Esophagus muscularis mucosa (tissue), 4 donors: ENCODE results near the gene CCNL2. TPM values are rescaled to one million over a fixed set of nuclear protein-coding genes. Genes with fewer than 3 reads are reported as not detected.
A peak's percentile ranks its signal among the peaks of the same experiment; 100 is the strongest.

Experiments
- DNase-seq: peaks from one replicate; pipeline ENCODE4 v3.0.0-alpha.2; 2017; ENCODE audit errors: extremely low spot score
- H3K27ac ChIP-seq, 4 donors: fragments of 200-600 bp; sonication (generic); replicated peaks in 1 of 4; 1 replicate in 3 of 4; 2 replicates in 1 of 4; pipeline ENCODE4 v1.5.1; 2016 to 2019; ENCODE audit warnings: mild to moderate bottlenecking in 1 of 4
- H3K27me3 ChIP-seq, 4 donors: fragments of 200-600 bp; sonication (generic); one replicate each; pipeline versions ENCODE4 v1.5.1 to v1.6.0; 2016 to 2019
- H3K36me3 ChIP-seq, 4 donors: fragments of 200-600 bp; sonication (generic); one replicate each; pipeline ENCODE4 v1.5.1; 2016 to 2019
- H3K4me1 ChIP-seq, 4 donors: fragments of 200-600 bp; sonication (generic); one replicate each; pipeline ENCODE4 v1.5.1; 2016 to 2019
- H3K4me3 ChIP-seq, 4 donors: fragments of 200-600 bp; sonication (generic); 1 replicate in 2 of 4; 2 replicates in 2 of 4; pipeline ENCODE4 v1.5.1; 2016 to 2019; ENCODE audit warnings: mild to moderate bottlenecking in 4 of 4, moderate library complexity in 1 of 4
- H3K9me3 ChIP-seq, 4 donors: fragments of 200-600 bp; sonication (generic); 1 replicate in 3 of 4; 2 replicates in 1 of 4; pipeline ENCODE4 v1.5.1; 2016 to 2019
- CTCF ChIP-seq, 3 experiments: fragments of 200-600 bp in 2 of 3; fragments of 450-650 bp in 1 of 3; sonication (generic) in 2 of 3; IDR thresholded peaks; one replicate each; pipeline ENCODE4 v1.5.1; 2017 to 2019; ENCODE audit warnings: antibody characterized with exemption in 3 of 3, mild to moderate bottlenecking in 2 of 3, moderate library complexity in 1 of 3
- EP300 ChIP-seq: sonication (generic); formaldehyde crosslinking; IDR thresholded peaks from one replicate; pipeline ENCODE4 v1.6.1; 2017; ENCODE audit warnings: antibody characterized with exemption
- POLR2A ChIP-seq: fragments of 450-650 bp; IDR thresholded peaks from one replicate; pipeline ENCODE4 v1.6.1; 2017; ENCODE audit warnings: antibody characterized with exemption, moderate library complexity, mild to moderate bottlenecking, low read depth
- POLR2AphosphoS5 ChIP-seq, 2 donors: sonication (generic); formaldehyde crosslinking; IDR thresholded peaks; one replicate each; pipeline ENCODE4 v1.6.1; 2017; ENCODE audit warnings: antibody characterized with exemption in 2 of 2
- WGBS: methylation state at CpG from one replicate; pipeline ENCODE4 v1.1.5; 2018; 5-methylcytosine and 5-hydroxymethylcytosine counted together
- intact Hi-C: fragments of 100-400 bp; cut with DNase I; formaldehyde crosslinking; loops from one replicate; pipeline ENCODE4 v1.15.1; 2023
- total RNA-seq, 4 donors: library from RNA; depleted of rRNA; stranded (reverse); fragments of >200 nt; gene quantifications; one replicate each; pipeline versions ENCODE4 v1.1.0 to v1.2.1, GENCODE V29; 2016

CCNL2 gene
- total RNA-seq, 4 donors from 2014 or later: 73.4 to 136 (median 108) TPM

GRCh38 chr1:1428174-1428573 is 29.0 kb upstream of the CCNL2 start:
- no peak for TF ChIP-seq EP300
- no peak for TF ChIP-seq POLR2A
- no peak for TF ChIP-seq CTCF (IDR thresholded peaks at IDR 0.05)
- TF ChIP-seq POLR2AphosphoS5 (IDR thresholded peaks at IDR 0.05): no peak
- intact Hi-C loops: no loop called here
- Histone ChIP-seq H3K27ac (peak overlapping the region; percentile 96 to 98 (median 97)), H3K36me3 (no peaks in the 10 kb centered on the region), H3K4me3 (no peak overlapping the region), H3K27me3 (no peaks in the 10 kb centered on the region), H3K9me3 (no peaks in the 10 kb centered on the region), H3K4me1 (peaks cover 51 to 76% (median 65%) of the 10 kb centered on the region in 4 donors)
- no peak for DNase-seq
- WGBS: 75% methylated on average over 16 of the region's 19 CpGs

- Histone ChIP-seq H3K27me3 (no peaks in the 10 kb centered on the region), H3K4me1 (peaks cover 47 to 74% (median 62%) of the 10 kb centered on the region in 4 donors), H3K9me3 (no peaks in the 10 kb centered on the region), H3K36me3 (no peaks in the 10 kb centered on the region), H3K27ac (peak overlapping the region; percentile 96 to 98 (median 97)), H3K4me3 (peak overlapping the region; percentile 62 to 70 (median 62))
- intact Hi-C loops: no loop called here
- WGBS: no CpG with 5 or more reads among the region's 22 CpGs
- TF ChIP-seq CTCF (IDR thresholded peaks at IDR 0.05): no peak
- TF ChIP-seq POLR2A: no peak
- no peak for TF ChIP-seq POLR2AphosphoS5 (IDR thresholded peaks at IDR 0.05)
- no peak for TF ChIP-seq EP300
- DNase-seq: no peak
These were observed 28.6 kb upstream of the CCNL2 start for GRCh38 chr1:1427820-1428148.

GRCh38 chr1:1427106-1427819 is 28.1 kb upstream of the CCNL2 start:
- peak overlapping the region; percentile 78 to 98 (median 97) for H3K27ac ChIP-seq
- H3K36me3 ChIP-seq: no peaks in the 10 kb centered on the region
- intact Hi-C loops: no loop called here
- no peaks in the 10 kb centered on the region for H3K27me3 ChIP-seq
- H3K9me3 ChIP-seq: no peaks in the 10 kb centered on the region
- DNase-seq: no peak
- peak in 1 of 2 donors; percentile 11 for TF ChIP-seq POLR2AphosphoS5 (IDR thresholded peaks at IDR 0.05)
- no peak for TF ChIP-seq POLR2A
- peaks cover 42 to 74% (median 61%) of the 10 kb centered on the region in 4 donors for H3K4me1 ChIP-seq
- peak overlapping the region; percentile 62 to 70 (median 62) for H3K4me3 ChIP-seq
- 36% methylated on average over 17 of the region's 66 CpGs for WGBS

GRCh38 chr1:1426496-1427105 is 27.5 kb upstream of the CCNL2 start:
- Histone ChIP-seq H3K27ac (peak overlapping the region in 3 of 4 donors; percentile 5 to 98 (median 28)), H3K4me1 (peaks cover 36 to 74% (median 56%) of the 10 kb centered on the region in 4 donors), H3K9me3 (no peaks in the 10 kb centered on the region), H3K36me3 (no peaks in the 10 kb centered on the region), H3K27me3 (no peaks in the 10 kb centered on the region), H3K4me3 (no peak overlapping the region)
- intact Hi-C loops: no loop called here
- DNase-seq: no peak
- 44% methylated on average over 12 of the region's 19 CpGs for WGBS
- TF ChIP-seq POLR2A: no peak
- no peak for TF ChIP-seq EP300
- TF ChIP-seq POLR2AphosphoS5 (IDR thresholded peaks at IDR 0.05): no peak

GRCh38 chr1:1425753-1426495 is 26.8 kb upstream of the CCNL2 start:
- no peaks in the 10 kb centered on the region for H3K9me3 ChIP-seq
- H3K36me3 ChIP-seq: no peaks in the 10 kb centered on the region
- intact Hi-C loops: no loop called here
- no peak overlapping the region for H3K4me3 ChIP-seq
- peak overlapping the region in 3 of 4 donors; percentile 5 to 98 (median 28) for H3K27ac ChIP-seq
- no peak for TF ChIP-seq CTCF (IDR thresholded peaks at IDR 0.05)
- 55% methylated on average over 10 of the region's 33 CpGs for WGBS
- DNase-seq: no peak
- H3K27me3 ChIP-seq: no peaks in the 10 kb centered on the region
- H3K4me1 ChIP-seq: peaks cover 31 to 74% (median 56%) of the 10 kb centered on the region in 4 donors
